Measurements from ENCODE around the gene BAIAP3.

Gene BAIAP3

DNA sequence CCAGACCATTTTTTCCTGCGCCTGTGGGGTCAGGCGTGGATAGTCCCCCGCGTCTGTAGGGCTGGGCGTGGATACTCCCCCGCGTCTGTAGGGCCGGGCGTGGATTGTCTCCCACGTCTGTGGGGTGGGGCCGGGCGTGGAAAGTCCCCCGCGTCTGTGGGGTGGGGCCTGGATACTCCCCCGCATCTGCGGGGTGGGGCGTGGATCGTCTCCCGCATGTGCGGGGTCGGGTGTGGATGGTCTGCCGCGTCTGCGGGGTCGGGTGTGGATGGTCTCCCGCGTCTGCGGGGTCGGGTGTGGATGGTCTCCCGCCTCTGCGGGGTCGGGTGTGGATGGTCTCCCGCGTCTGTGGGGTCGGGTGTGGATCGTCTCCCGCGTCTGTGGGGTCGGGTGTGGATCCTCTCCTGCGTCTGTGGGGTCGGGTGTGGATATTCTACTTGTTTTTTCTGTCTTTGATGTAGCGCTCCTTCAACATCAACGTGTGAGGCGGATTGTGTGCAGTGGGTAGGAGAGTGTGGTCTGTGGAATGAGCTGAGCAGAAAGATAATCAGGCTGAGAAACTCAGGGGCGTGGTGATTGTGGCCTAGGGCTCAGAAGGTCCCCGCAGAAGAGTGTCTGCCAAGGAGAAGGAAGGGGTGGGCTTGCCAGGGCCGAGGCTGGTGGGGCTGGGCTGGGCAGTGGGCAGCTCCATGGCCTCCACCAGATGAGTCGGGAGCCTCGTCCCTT lies 21.5 kb downstream of the BAIAP3 start:
- no peak for ATAC-seq (ENCODE audit: low read depth)
- peaks cover 8% of the 10 kb centered on the region; the same call in 1 of the 2 replicates for H3K36me3 ChIP-seq (ENCODE audit: low read depth)

DNA sequence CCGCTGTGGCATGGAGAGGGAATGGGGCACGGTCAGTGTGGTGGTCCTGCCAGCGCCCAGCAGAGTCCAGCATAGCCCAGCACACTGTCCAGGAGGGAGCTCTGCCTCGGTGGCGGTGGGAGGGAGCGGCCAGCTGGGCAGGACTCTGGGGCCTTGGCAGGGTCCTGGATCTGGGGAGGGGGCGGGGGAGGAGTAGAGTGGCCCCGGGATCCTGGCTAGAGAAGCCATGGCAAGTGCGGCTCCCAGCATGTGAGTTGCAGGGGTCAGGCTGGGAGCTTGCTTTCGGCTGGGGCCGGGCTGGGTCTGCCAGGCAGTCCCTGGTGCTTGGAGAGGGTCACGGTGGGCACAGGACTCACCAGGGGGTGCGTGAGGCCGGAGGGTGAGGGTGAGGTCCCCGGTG lies 22.1 kb downstream of the BAIAP3 start:
- Histone ChIP-seq H3K27ac (ENCODE audit: poor library complexity, severe bottlenecking) (no peak overlapping the region), H3K9me3 (ENCODE audit: severe bottlenecking) (no peaks in the 10 kb centered on the region), H3K4me1 (ENCODE audit: insufficient read depth, poor library complexity, severe bottlenecking) (no peaks in the 10 kb centered on the region), H3K36me3 (ENCODE audit: low read depth) (peaks cover 2% of the 10 kb centered on the region; the same call in 1 of the 2 replicates), H3K4me3 (ENCODE audit: severe bottlenecking) (no peak overlapping the region), H3K27me3 (ENCODE audit: insufficient read depth, poor library complexity, severe bottlenecking) (no peaks in the 10 kb centered on the region)
- TF ChIP-seq, protein P1, sequence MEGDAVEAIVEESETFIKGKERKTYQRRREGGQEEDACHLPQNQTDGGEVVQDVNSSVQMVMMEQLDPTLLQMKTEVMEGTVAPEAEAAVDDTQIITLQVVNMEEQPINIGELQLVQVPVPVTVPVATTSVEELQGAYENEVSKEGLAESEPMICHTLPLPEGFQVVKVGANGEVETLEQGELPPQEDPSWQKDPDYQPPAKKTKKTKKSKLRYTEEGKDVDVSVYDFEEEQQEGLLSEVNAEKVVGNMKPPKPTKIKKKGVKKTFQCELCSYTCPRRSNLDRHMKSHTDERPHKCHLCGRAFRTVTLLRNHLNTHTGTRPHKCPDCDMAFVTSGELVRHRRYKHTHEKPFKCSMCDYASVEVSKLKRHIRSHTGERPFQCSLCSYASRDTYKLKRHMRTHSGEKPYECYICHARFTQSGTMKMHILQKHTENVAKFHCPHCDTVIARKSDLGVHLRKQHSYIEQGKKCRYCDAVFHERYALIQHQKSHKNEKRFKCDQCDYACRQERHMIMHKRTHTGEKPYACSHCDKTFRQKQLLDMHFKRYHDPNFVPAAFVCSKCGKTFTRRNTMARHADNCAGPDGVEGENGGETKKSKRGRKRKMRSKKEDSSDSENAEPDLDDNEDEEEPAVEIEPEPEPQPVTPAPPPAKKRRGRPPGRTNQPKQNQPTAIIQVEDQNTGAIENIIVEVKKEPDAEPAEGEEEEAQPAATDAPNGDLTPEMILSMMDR (IDR thresholded peaks at IDR 0.05; ENCODE audit: poor library complexity, severe bottlenecking), result no peak
- no peak for ATAC-seq (ENCODE audit: low read depth)
- DNase-seq (ENCODE audit: low spot score), result no peak

More for the DNA sequence above, 21.5 kb downstream of the BAIAP3 start:
- H3K4me1 ChIP-seq (ENCODE audit: insufficient read depth, poor library complexity, severe bottlenecking), result no peaks in the 10 kb centered on the region
- H3K4me3 ChIP-seq (ENCODE audit: severe bottlenecking), result no peak overlapping the region
- H3K27me3 ChIP-seq (ENCODE audit: insufficient read depth, poor library complexity, severe bottlenecking), result no peaks in the 10 kb centered on the region
- TF ChIP-seq, protein P1 (IDR thresholded peaks at IDR 0.05; ENCODE audit: poor library complexity, severe bottlenecking), result no peak
- DNase-seq (ENCODE audit: low spot score), result no peak
- no peak overlapping the region for H3K27ac ChIP-seq (ENCODE audit: poor library complexity, severe bottlenecking)
- H3K9me3 ChIP-seq (ENCODE audit: severe bottlenecking), result no peaks in the 10 kb centered on the region

DNA sequence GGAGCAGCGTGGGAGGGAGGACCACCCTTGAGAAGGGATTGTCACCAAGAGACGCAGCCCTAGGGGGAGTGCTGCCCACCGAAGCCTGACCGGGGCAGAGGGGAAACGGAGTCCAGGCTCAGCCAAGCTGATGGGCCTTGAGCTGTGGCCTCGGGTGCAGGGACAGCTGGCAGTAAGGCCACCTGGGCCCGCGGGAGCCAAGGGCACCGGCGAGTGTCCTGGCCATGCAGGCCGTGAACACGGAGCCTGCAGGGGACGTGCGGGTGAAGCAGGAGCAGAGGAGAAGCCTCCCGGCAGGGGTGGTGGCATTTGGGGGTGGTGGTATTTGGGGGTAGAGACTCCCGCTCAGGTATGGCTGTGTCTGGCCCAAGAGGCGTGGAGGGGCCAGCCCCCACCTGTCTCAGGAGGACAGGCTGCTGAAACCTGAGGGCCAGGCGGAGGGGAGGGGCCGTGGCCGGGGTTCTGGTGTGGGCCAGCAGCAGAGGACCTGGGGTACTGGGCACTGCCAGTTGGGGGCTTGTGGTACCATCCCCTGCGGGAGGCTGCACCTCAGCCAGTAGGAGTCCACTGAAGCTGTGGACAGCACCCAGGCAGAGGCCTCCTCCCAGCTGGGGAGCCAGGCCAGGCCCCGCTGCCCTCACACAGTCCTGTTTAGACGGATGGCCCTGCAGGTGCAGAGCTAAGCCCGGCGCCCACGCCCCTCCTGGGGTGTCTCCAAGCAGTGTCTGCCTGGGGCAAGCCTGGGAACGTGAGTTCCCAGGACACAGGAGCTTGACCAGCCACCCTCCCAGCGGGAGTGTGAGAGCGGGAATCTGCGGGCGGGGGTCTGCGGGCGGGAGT lies 22.8 kb downstream of the BAIAP3 start:
- no peak for ATAC-seq (ENCODE audit: low read depth)

DNA sequence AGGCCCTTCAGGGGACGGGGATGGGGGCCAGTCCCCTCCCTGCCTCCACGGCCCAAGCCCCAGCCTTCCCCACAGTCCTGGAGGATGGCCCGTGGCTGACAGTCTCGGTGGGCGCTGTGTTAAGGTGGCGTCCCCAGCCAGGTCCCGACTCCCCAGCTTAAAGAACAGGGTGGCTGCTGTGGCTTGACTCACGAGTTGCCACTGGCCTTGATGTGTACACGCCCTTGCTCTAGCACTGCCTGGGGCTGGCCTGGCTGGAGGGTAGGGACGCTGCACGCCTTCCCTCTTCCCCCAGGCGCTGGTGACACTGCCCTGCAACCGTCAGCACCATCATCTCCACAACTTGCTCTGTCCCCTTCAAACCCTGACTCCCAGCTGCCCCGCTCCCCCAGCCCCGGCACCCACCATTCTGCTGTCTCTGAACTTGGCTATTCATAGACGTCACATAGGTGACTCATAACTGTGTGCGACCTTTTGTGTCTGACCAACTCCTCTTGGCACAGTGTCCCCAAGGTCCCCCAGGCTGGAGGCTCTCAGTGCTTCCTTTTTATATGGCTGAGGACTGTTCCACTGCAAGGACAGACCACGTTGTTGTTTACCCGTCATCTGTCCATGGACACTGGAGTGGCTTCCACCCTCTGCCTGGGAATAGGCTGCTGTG lies 24.6 kb downstream of the BAIAP3 start:
- H3K36me3 ChIP-seq (ENCODE audit: low read depth), result peaks cover 13% of the 10 kb centered on the region
- TF ChIP-seq, protein P1 (IDR thresholded peaks at IDR 0.05; ENCODE audit: poor library complexity, severe bottlenecking), result no peak
- no peak overlapping the region for H3K27ac ChIP-seq (ENCODE audit: poor library complexity, severe bottlenecking)
- ATAC-seq (ENCODE audit: low read depth) (no peak; the same call in 2 of the 3 replicates), DNase-seq (ENCODE audit: low spot score) (no peak)
- no peak overlapping the region for H3K4me3 ChIP-seq (ENCODE audit: severe bottlenecking)
- H3K27me3 ChIP-seq (ENCODE audit: insufficient read depth, poor library complexity, severe bottlenecking), result no peaks in the 10 kb centered on the region
- H3K9me3 ChIP-seq (ENCODE audit: severe bottlenecking), result no peaks in the 10 kb centered on the region
- no peaks in the 10 kb centered on the region for H3K4me1 ChIP-seq (ENCODE audit: insufficient read depth, poor library complexity, severe bottlenecking)

More for the DNA sequence above, 22.8 kb downstream of the BAIAP3 start:
- Histone ChIP-seq H3K27ac (ENCODE audit: poor library complexity, severe bottlenecking) (no peak overlapping the region), H3K9me3 (ENCODE audit: severe bottlenecking) (no peaks in the 10 kb centered on the region), H3K4me3 (ENCODE audit: severe bottlenecking) (no peak overlapping the region), H3K36me3 (ENCODE audit: low read depth) (0 out of 2 replicates have a peak, but pooled peaks cover 5% of the 10 kb centered on the region), H3K27me3 (ENCODE audit: insufficient read depth, poor library complexity, severe bottlenecking) (no peaks in the 10 kb centered on the region), H3K4me1 (ENCODE audit: insufficient read depth, poor library complexity, severe bottlenecking) (no peaks in the 10 kb centered on the region)
- TF ChIP-seq, protein P1 (IDR thresholded peaks at IDR 0.05; ENCODE audit: poor library complexity, severe bottlenecking), result no peak
- DNase-seq (ENCODE audit: low spot score), result no peak

Measured in RWPE2 (cell line).